ENCODE results near the gene FJX1. TPM values are rescaled to one million over a fixed set of nuclear protein-coding genes. Genes with fewer than 3 reads are reported as not detected.

FJX1 gene
- total RNA-seq, 1 experiment from 2014 or later, result 8.3 TPM

GRCh38 chr11:35632301-35632700 lies 14.0 kb downstream of the FJX1 start (continued):
- TF ChIP-seq RORB (CRISPR knock-in tag; IDR thresholded peaks at IDR 0.05), result no peak
- TF ChIP-seq NFYB (CRISPR knock-in tag; conservative IDR thresholded peaks at IDR 0.05; ENCODE audit: low read depth), result no peak
- no peak for TF ChIP-seq ZNF671 (CRISPR knock-in tag; IDR thresholded peaks at IDR 0.05)
- TF ChIP-seq, protein P1, sequence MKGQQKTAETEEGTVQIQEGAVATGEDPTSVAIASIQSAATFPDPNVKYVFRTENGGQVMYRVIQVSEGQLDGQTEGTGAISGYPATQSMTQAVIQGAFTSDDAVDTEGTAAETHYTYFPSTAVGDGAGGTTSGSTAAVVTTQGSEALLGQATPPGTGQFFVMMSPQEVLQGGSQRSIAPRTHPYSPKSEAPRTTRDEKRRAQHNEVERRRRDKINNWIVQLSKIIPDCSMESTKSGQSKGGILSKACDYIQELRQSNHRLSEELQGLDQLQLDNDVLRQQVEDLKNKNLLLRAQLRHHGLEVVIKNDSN (CRISPR knock-in tag; IDR thresholded peaks at IDR 0.05), result no peak

GRCh38 chr11:35633827-35634423 lies 15.7 kb downstream of the FJX1 start:
- POLR2A ChIA-PET, result no interaction called here
- Mint-ChIP-seq H3K4me3 (no peak overlapping the region), H3K27ac (no peak overlapping the region), H3K36me3 (no peaks in the 10 kb centered on the region), H3K9me3 (no peaks in the 10 kb centered on the region), H3K4me1 (peaks cover 7% of the 10 kb centered on the region), H3K27me3 (ENCODE audit: low read depth) (peaks cover 13% of the 10 kb centered on the region)
- CTCF ChIA-PET, result no interaction called here
- ATAC-seq (no peak), DNase-seq (ENCODE audit: low spot score) (no peak)
- TF ChIP-seq KAT7 (CRISPR knock-in tag; IDR thresholded peaks at IDR 0.05; ENCODE audit: borderline replicate concordance) (no peak), RORB (CRISPR knock-in tag; IDR thresholded peaks at IDR 0.05) (no peak), E2F1 (CRISPR knock-in tag; IDR thresholded peaks at IDR 0.05) (no peak), NR1H2 (CRISPR knock-in tag; IDR thresholded peaks at IDR 0.05) (no peak), EMX1 (CRISPR knock-in tag; IDR thresholded peaks at IDR 0.05) (no peak), E2F4 (CRISPR knock-in tag; IDR thresholded peaks at IDR 0.05; ENCODE audit: borderline replicate concordance, low read depth) (no peak), OVOL2 (CRISPR knock-in tag; IDR thresholded peaks at IDR 0.05; ENCODE audit: borderline replicate concordance) (no peak), PRRX2 (CRISPR knock-in tag; IDR thresholded peaks at IDR 0.05) (no peak), ETV6 (CRISPR knock-in tag; IDR thresholded peaks at IDR 0.05) (no peak), PRDM15 (CRISPR knock-in tag; IDR thresholded peaks at IDR 0.05) (no peak), MLX (CRISPR knock-in tag; IDR thresholded peaks at IDR 0.05) (no peak), RELA (CRISPR knock-in tag; IDR thresholded peaks at IDR 0.05; ENCODE audit: borderline replicate concordance) (no peak), CREB1 (CRISPR knock-in tag; IDR thresholded peaks at IDR 0.05) (no peak), FOXP1 (CRISPR knock-in tag; IDR thresholded peaks at IDR 0.05; ENCODE audit: borderline replicate concordance) (no peak), TEAD1 (CRISPR knock-in tag; IDR thresholded peaks at IDR 0.05) (no peak), CREM (CRISPR knock-in tag; IDR thresholded peaks at IDR 0.05) (no peak), MYBL2 (CRISPR knock-in tag; IDR thresholded peaks at IDR 0.05) (no peak)
- TF ChIP-seq, protein P2, sequence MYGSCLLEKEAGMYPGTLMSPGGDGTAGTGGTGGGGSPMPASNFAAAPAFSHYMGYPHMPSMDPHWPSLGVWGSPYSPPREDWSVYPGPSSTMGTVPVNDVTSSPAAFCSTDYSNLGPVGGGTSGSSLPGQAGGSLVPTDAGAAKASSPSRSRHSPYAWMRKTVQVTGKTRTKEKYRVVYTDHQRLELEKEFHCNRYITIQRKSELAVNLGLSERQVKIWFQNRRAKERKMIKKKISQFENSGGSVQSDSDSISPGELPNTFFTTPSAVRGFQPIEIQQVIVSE (CRISPR knock-in tag; IDR thresholded peaks at IDR 0.05; ENCODE audit: borderline replicate concordance), result no peak
- TF ChIP-seq, protein P3, sequence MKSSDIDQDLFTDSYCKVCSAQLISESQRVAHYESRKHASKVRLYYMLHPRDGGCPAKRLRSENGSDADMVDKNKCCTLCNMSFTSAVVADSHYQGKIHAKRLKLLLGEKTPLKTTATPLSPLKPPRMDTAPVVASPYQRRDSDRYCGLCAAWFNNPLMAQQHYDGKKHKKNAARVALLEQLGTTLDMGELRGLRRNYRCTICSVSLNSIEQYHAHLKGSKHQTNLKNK (CRISPR knock-in tag; IDR thresholded peaks at IDR 0.05), result no peak
- TF ChIP-seq, protein P4, sequence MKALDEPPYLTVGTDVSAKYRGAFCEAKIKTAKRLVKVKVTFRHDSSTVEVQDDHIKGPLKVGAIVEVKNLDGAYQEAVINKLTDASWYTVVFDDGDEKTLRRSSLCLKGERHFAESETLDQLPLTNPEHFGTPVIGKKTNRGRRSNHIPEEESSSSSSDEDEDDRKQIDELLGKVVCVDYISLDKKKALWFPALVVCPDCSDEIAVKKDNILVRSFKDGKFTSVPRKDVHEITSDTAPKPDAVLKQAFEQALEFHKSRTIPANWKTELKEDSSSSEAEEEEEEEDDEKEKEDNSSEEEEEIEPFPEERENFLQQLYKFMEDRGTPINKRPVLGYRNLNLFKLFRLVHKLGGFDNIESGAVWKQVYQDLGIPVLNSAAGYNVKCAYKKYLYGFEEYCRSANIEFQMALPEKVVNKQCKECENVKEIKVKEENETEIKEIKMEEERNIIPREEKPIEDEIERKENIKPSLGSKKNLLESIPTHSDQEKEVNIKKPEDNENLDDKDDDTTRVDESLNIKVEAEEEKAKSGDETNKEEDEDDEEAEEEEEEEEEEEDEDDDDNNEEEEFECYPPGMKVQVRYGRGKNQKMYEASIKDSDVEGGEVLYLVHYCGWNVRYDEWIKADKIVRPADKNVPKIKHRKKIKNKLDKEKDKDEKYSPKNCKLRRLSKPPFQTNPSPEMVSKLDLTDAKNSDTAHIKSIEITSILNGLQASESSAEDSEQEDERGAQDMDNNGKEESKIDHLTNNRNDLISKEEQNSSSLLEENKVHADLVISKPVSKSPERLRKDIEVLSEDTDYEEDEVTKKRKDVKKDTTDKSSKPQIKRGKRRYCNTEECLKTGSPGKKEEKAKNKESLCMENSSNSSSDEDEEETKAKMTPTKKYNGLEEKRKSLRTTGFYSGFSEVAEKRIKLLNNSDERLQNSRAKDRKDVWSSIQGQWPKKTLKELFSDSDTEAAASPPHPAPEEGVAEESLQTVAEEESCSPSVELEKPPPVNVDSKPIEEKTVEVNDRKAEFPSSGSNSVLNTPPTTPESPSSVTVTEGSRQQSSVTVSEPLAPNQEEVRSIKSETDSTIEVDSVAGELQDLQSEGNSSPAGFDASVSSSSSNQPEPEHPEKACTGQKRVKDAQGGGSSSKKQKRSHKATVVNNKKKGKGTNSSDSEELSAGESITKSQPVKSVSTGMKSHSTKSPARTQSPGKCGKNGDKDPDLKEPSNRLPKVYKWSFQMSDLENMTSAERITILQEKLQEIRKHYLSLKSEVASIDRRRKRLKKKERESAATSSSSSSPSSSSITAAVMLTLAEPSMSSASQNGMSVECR (CRISPR knock-in tag; IDR thresholded peaks at IDR 0.05; ENCODE audit: borderline replicate concordance), result no peak
